ENCODE measurements around the gene PALB2.

Gene PALB2

GRCh38 chr16:23640931-23641765 lies at the start of gene PALB2, which contains the start of gene DCTN5:
PALB2 (minus strand) TSS chr16:23641310; CDS start chr16:23641157, 153 bp downstream.
DCTN5 (plus strand) TSS chr16:23641466; CDS start chr16:23641543, 77 bp downstream.
- FAIRE-seq: peak; percentile 21

GRCh38 chr16:23689442-23690187 lies 48.5 kb upstream of the PALB2 start:
- FAIRE-seq: no peak

- FAIRE-seq: no peak
Observed at GRCh38 chr16:23687034-23687808, 46.1 kb upstream of the PALB2 start.

GRCh38 chr16:23683487-23683886 lies 42.4 kb upstream of the PALB2 start:
- no peak for FAIRE-seq

- no peak for FAIRE-seq
Observed at GRCh38 chr16:23682181-23682580, 41.1 kb upstream of the PALB2 start.

- no peak for FAIRE-seq
Observed at GRCh38 chr16:23679986-23680336, 38.9 kb upstream of the PALB2 start.

GRCh38 chr16:23679274-23679985 lies 38.3 kb upstream of the PALB2 start:
- no peak for FAIRE-seq

GRCh38 chr16:23678430-23679273 lies 37.5 kb upstream of the PALB2 start, which contains the start of gene PLK1:
PLK1 (plus strand) TSS chr16:23678889; CDS start chr16:23678933, 44 bp downstream.
- no peak for FAIRE-seq

GRCh38 chr16:23676924-23677480 lies 35.9 kb upstream of the PALB2 start:
- FAIRE-seq: no peak

GRCh38 chr16:23673971-23674614 lies 33.0 kb upstream of the PALB2 start:
- no peak for FAIRE-seq

GRCh38 chr16:23670137-23670776 lies 29.1 kb upstream of the PALB2 start:
- FAIRE-seq: no peak

GRCh38 chr16:23668873-23669272 lies 27.8 kb upstream of the PALB2 start:
- FAIRE-seq: no peak

- FAIRE-seq: no peak
Observed at GRCh38 chr16:23668225-23668624, 27.1 kb upstream of the PALB2 start.

GRCh38 chr16:23667355-23667659 lies 26.2 kb upstream of the PALB2 start:
- no peak for FAIRE-seq

- no peak for FAIRE-seq
Observed at GRCh38 chr16:23666571-23667354, 25.7 kb upstream of the PALB2 start.

- FAIRE-seq: no peak
Observed at GRCh38 chr16:23663918-23664317, 22.8 kb upstream of the PALB2 start.

- FAIRE-seq: no peak
Observed at GRCh38 chr16:23651943-23652468, 10.9 kb upstream of the PALB2 start.

- FAIRE-seq: no peak
Observed at GRCh38 chr16:23650674-23651416, 9.7 kb upstream of the PALB2 start.
